ENCODE results near the gene RLF.

RLF gene

DNA sequence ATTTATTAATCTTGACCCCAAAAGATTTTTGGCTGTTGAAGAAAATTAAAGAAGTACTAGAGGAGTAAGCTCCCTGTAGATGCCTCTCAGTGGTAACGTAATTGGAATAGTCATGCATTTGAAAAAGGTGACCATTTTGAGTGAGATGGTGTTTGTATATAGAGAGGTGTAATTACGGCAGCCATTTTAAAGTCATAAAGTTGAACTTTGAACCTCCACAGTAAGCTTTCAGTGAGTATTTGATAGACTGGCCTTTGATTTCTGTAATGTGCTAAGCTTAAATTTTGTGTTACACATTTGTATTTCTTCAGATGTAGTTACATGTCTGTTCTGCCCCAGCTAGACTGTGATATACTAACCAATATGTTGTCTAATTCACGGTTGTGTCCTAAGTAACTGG lies 65.0 kb downstream of the RLF start:
- no peak overlapping the region for H3K4me3 ChIP-seq (ENCODE audit: low read depth, low read length)

DNA sequence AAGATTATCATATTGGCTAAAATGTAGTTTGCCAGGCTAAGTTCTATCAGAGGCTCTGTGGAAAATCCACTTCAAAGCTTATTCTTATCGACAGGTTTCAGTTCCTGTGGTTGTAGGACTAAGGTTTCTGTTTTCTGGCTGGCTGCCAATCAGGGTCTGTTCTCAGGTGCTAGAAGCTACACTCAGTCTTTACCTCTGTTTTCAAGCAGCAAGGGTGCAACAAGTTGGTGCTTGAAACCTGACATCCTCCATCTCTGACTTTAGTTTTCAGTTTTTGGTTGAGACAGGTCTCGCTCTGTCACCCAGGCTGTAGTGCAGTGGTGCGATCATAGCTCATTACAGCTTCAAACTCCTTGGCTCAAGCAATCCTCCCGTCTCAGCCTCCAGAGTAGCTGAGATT lies 71.3 kb downstream of the RLF start:
- no peak overlapping the region for H3K4me3 ChIP-seq (ENCODE audit: low read depth, low read length)

- no peak overlapping the region for H3K4me3 ChIP-seq (ENCODE audit: low read depth, low read length)
Observed at GRCh38 chr1:40239626-40240025, 78.4 kb downstream of the RLF start.

DNA sequence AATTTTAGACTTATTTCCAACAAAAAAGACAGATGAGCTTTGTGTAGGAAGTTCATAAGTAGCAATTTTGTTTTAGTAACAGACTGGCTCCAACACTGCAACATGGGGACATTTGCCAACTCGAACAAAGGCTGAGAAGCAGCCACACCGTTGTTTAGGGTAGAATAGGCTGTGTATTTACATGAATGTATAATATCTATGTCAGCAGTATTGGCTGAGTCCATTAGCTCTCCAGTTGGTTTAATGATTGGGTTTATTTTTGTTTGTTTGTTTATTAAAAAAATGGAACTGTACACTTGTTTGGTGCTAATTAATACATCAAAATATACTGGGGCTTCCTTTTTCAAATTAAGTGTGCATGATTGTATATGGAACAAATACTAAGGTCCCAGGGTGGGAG lies 79.2 kb downstream of the RLF start:
- no peak overlapping the region for H3K4me3 ChIP-seq (ENCODE audit: low read depth, low read length)

GRCh38 chr1:40241362-40241761 lies 80.2 kb downstream of the RLF start:
- no peak overlapping the region for H3K4me3 ChIP-seq (ENCODE audit: low read depth, low read length)

- no peak overlapping the region for H3K4me3 ChIP-seq (ENCODE audit: low read depth, low read length)
Observed at GRCh38 chr1:40243351-40243750, 82.2 kb downstream of the RLF start.

- no peak overlapping the region for H3K4me3 ChIP-seq (ENCODE audit: low read depth, low read length)
Observed at GRCh38 chr1:40244138-40244744, 83.1 kb downstream of the RLF start.

GRCh38 chr1:40245686-40246085 lies 84.5 kb downstream of the RLF start:
- H3K4me3 ChIP-seq (ENCODE audit: low read depth, low read length), result no peak overlapping the region

DNA sequence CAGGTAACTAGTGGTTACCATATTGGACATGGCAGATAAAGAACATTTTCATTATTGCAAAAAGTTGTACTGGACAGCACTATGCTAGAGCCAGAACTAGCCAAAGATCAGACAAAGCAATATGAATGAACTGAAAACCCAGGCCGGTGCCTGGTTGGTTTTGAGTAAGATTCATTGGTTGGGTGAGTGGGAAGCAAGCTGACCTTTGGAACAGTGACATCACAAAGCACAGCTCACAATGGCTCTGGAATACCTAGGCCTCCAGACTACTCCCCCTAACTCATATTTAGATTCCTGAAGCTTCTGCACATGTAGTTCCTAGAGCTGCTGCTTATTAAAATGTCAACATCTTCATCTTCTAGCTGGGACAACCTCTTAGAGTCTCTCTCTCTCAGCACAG lies 86.5 kb downstream of the RLF start, which contains the start of gene TMCO2:
TMCO2 (plus strand) TSS at position 283 of the 400 bp plus-strand sequence; CDS start at position 340, 57 bp downstream.
- H3K4me3 ChIP-seq (ENCODE audit: low read depth, low read length), result no peak within 1 kb of the TSS

DNA sequence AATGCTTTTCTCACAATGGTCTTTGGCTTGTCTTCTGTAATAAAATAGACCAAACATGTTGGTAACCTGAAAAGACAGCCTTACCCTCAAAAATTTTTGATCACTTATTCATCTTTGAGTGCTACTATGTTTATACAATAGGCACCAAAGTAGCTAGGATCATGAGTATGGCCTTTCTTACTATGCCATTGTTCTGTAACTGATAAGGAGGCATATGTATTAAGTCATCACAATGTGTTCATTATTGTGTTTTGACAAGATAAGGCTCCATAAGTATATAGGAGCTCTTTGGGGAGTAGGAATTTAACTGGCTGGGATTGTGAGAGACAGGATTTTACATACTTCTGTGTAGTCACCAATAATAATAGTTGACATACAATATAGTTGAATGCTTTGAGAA lies 87.2 kb downstream of the RLF start:
- H3K4me3 ChIP-seq (ENCODE audit: low read depth, low read length), result no peak overlapping the region

DNA sequence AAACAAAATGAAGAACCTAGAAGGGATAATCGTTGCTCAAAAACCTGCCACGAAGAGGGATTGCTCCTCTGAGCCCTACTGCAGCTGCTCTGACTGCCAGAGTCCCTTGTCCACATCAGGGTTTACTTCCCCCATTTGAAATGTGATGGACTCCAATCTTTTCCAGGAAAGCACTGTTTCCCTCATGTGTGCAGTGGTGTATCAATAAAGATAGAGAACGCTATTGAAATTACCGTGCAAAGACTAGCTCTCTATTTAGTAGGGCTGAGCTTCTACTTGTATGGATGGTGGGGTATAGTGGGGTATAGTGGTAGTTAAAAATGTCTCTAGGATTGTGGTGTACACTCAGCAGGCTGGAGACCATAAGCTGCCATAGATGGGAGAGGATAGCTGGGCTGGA lies 90.3 kb downstream of the RLF start:
- H3K4me3 ChIP-seq (ENCODE audit: low read depth, low read length), result no peak overlapping the region

- H3K4me3 ChIP-seq (ENCODE audit: low read depth, low read length), result no peak overlapping the region
Observed at GRCh38 chr1:40252601-40253000, 91.4 kb downstream of the RLF start.

GRCh38 chr1:40255231-40255630 lies 94.0 kb downstream of the RLF start:
- no peak overlapping the region for H3K4me3 ChIP-seq (ENCODE audit: low read depth, low read length)

- H3K4me3 ChIP-seq (ENCODE audit: low read depth, low read length), result peak overlapping the region; percentile 98
Observed at GRCh38 chr1:40256401-40257084, 95.4 kb downstream of the RLF start.

- peak overlapping the region; percentile 98 for H3K4me3 ChIP-seq (ENCODE audit: low read depth, low read length)
Observed at GRCh38 chr1:40257313-40257687, 96.1 kb downstream of the RLF start.

DNA sequence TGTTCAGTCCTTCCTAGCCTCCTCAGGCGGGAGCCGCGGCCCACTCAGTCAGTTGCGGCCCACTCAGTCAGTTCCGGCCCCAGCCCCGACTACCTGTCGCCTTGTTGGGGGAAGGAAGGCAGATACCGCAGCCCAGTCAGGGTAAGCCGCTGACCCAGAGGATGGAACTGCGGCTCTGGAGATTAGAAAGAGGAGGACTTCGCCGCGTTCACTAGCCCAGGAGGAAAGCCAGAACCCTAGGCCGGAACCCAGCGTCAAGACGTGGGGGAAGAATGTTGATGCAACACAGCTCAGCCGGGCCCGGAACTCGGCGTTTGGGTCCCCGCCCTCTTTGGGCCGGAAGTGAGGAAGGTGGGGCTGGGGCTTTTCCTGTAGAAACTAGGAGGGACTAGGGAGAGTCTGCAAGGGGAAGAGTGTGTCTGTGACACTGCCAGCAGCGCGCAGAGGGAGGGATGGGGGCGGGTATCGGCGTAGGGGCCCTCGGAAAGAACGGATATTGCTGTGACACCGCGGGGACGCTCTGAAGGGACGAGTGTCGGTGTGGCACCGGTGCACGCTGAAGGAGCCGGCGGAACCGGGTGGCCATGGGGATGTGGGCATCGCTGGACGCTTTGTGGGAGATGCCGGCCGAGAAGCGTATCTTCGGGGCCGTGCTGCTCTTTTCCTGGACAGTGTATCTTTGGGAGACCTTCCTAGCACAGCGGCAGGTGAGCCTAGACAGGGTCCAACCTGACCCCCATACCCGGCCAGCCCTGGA lies 96.7 kb downstream of the RLF start, which contains the start of gene ZMPSTE24:
ZMPSTE24 (plus strand) TSS at position 549 of the 757 bp plus-strand sequence; CDS start at position 585, 36 bp downstream.
- peak within 1 kb of the TSS; percentile 98 for H3K4me3 ChIP-seq (ENCODE audit: low read depth, low read length)

DNA sequence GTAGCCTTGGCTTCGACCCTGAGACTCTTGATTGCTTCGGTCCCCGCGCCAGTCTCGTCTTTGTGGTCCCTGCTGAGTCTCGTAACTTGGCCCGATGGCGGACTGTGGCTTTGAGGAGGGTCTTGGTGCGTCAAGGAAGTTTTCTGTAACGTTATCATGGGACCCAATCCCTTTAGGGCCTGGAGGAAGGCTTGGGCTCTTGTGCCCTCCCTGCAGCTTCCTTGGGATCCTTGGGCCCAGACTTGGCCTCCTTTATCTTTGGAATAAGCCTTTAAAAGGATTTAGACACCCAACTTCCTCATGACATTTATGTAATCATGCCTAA lies 97.2 kb downstream of the RLF start:
- H3K4me3 ChIP-seq (ENCODE audit: low read depth, low read length), result peak overlapping the region; percentile 98

GRCh38 chr1:40264354-40264781 lies 103.2 kb downstream of the RLF start:
- no peak overlapping the region for H3K4me3 ChIP-seq (ENCODE audit: low read depth, low read length)

DNA sequence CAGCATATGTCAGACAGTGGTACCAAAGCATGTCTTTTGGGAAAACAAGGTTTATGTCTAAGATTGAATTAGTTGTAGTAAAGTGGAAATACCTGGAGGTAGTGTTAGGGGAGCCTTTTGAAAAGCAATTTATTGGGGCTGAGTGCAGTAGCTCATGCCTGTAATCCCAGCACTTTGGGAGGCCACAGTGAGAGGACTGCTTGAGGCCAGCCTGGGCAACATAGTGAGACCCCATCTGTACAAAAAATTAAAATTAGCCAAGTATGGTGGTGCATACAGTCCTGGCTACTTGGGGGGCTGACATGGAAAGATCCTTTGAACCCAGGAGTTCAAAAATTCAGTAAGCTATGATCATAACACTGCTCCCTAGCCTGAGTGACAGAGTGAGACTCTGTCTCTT lies 104.1 kb downstream of the RLF start:
- no peak overlapping the region for H3K4me3 ChIP-seq (ENCODE audit: low read depth, low read length)

- no peak overlapping the region for H3K4me3 ChIP-seq (ENCODE audit: low read depth, low read length)
Observed at GRCh38 chr1:40265919-40266318, 104.7 kb downstream of the RLF start.

GRCh38 chr1:40266786-40267535 lies 105.8 kb downstream of the RLF start:
- H3K4me3 ChIP-seq (ENCODE audit: low read depth, low read length), result no peak overlapping the region

Measured in iPS-11a (cell line).